MM.1S (cell line): ENCODE measurements around the gene PCBP4.

Experiments used
- DNase-seq: peaks from one replicate; pipeline ENCODE4 v3.0.0-alpha.2; 2015
- H2AFZ ChIP-seq: fragments of 300-600 bp; sonication (generic); 2 replicates; pipeline ENCODE4 v1.6.0; 2016; ENCODE audit warnings: antibody characterized with exemption, low read length
- H3F3A ChIP-seq: fragments of 300-600 bp; sonication (generic); 2 replicates; pipeline ENCODE4 v1.6.1; 2016; ENCODE audit warnings: mild to moderate bottlenecking, antibody characterized with exemption, low read length, moderate library complexity, mixed read lengths; ENCODE audit not compliant: insufficient read depth
- H3K27ac ChIP-seq: fragments of 300-600 bp; sonication (generic); 2 replicates; pipeline ENCODE4 v1.5.1; 2016; ENCODE audit warnings: mild to moderate bottlenecking, low read length
- H3K27me3 ChIP-seq: fragments of 300-600 bp; sonication (generic); replicated peaks from 2 replicates; pipeline ENCODE4 v1.6.0; 2016; ENCODE audit warnings: low read length; ENCODE audit not compliant: insufficient read depth
- H3K36me3 ChIP-seq: fragments of 300-600 bp; sonication (generic); replicated peaks from 2 replicates; pipeline ENCODE4 v1.6.1; 2016; ENCODE audit warnings: mild to moderate bottlenecking, low read length, mixed read lengths; ENCODE audit not compliant: insufficient read depth
- H3K4me1 ChIP-seq: fragments of 300-600 bp; sonication (generic); 2 replicates; pipeline ENCODE4 v1.6.1; 2016; ENCODE audit warnings: low read length, mixed read lengths
- H3K4me2 ChIP-seq: fragments of 300-600 bp; sonication (generic); 2 replicates; pipeline ENCODE4 v1.6.0; 2016; ENCODE audit warnings: low read depth, low read length
- H3K4me3 ChIP-seq: fragments of 300-600 bp; sonication (generic); 2 replicates; pipeline ENCODE4 v1.5.1; 2016; ENCODE audit warnings: low read length, mixed read lengths
- H3K79me2 ChIP-seq: fragments of 300-600 bp; sonication (generic); 2 replicates; pipeline ENCODE4 v1.6.1; 2016; ENCODE audit warnings: mixed run types, low read length, mixed read lengths
- H3K9ac ChIP-seq: fragments of 300-600 bp; sonication (generic); 2 replicates; pipeline ENCODE4 v1.6.1; 2016; ENCODE audit warnings: low read length, mixed read lengths
- H3K9me2 ChIP-seq: fragments of 300-600 bp; sonication (generic); replicated peaks from 2 replicates; pipeline ENCODE4 v1.6.1; 2016; ENCODE audit warnings: mild to moderate bottlenecking, low read length, mixed read lengths; ENCODE audit not compliant: insufficient read depth
- H3K9me3 ChIP-seq: fragments of 300-600 bp; sonication (generic); replicated peaks from 2 replicates; pipeline ENCODE4 v1.6.1; 2016; ENCODE audit warnings: mild to moderate bottlenecking, low read length, mixed read lengths; ENCODE audit not compliant: insufficient read depth
- H4K20me1 ChIP-seq: fragments of 300-600 bp; sonication (generic); 2 replicates; pipeline ENCODE4 v1.6.1; 2016; ENCODE audit warnings: mild to moderate bottlenecking, low read length, moderate library complexity, mixed read lengths; ENCODE audit not compliant: insufficient read depth
- CTCF ChIP-seq: fragments of 300-600 bp; sonication (generic); IDR thresholded peaks from 2 replicates; pipeline ENCODE4 v1.5.1; 2016; ENCODE audit warnings: antibody characterized with exemption, low read length, mixed read lengths
- EZH2 ChIP-seq: fragments of 300-600 bp; sonication (generic); optimal IDR thresholded peaks from 2 replicates; pipeline ENCODE3; 2017; ENCODE audit warnings: low read depth, mild to moderate bottlenecking, antibody characterized with exemption, low read length, mixed read lengths
- EZH2phosphoT487 ChIP-seq: fragments of 300-600 bp; sonication (generic); IDR thresholded peaks from 2 replicates; pipeline ENCODE4 v1.6.1; 2018; ENCODE audit warnings: antibody characterized with exemption, low read length

The PCBP4 gene

GRCh38 chr3:51908026-51908425 is 59.2 kb downstream of the PCBP4 start:
- no peak for DNase-seq
- TF ChIP-seq EZH2 (no peak), CTCF (no peak), EZH2phosphoT487 (no peak)
- no peaks in the 10 kb centered on the region for H3K27me3 ChIP-seq
- no peaks in the 10 kb centered on the region for H3K36me3 ChIP-seq
- H3K4me3 ChIP-seq = no peak overlapping the region
- H3K9me2 ChIP-seq = no peaks in the 10 kb centered on the region
- H3F3A ChIP-seq = no peaks in the 10 kb centered on the region
- H2AFZ ChIP-seq = no peak overlapping the region
- H3K27ac ChIP-seq = no peak overlapping the region
- H3K4me1 ChIP-seq = no peaks in the 10 kb centered on the region
- no peaks in the 10 kb centered on the region for H3K9me3 ChIP-seq
- no peak overlapping the region for H3K4me2 ChIP-seq
- no peaks in the 10 kb centered on the region for H4K20me1 ChIP-seq
- no peaks in the 10 kb centered on the region for H3K79me2 ChIP-seq
- no peak overlapping the region for H3K9ac ChIP-seq
